22Rv1 (cell line): ENCODE results near the gene GAREM1.

Source experiments
- H3K27ac ChIP-seq: fragments of 450-650 bp; 2 replicates; pipeline ENCODE4 v1.5.1; 2017
- ZFX ChIP-seq: fragments of 450-650 bp; IDR thresholded peaks from 2 replicates; pipeline ENCODE4 v1.6.1; 2017; ENCODE audit warnings: antibody characterized with exemption, borderline replicate concordance
- TF ChIP-seq, protein P1 (sequence below): fragments of 450-650 bp; IDR thresholded peaks from 2 replicates; pipeline ENCODE4 v1.5.1; 2017; ENCODE audit warnings: mild to moderate bottlenecking

GAREM1 gene

DNA sequence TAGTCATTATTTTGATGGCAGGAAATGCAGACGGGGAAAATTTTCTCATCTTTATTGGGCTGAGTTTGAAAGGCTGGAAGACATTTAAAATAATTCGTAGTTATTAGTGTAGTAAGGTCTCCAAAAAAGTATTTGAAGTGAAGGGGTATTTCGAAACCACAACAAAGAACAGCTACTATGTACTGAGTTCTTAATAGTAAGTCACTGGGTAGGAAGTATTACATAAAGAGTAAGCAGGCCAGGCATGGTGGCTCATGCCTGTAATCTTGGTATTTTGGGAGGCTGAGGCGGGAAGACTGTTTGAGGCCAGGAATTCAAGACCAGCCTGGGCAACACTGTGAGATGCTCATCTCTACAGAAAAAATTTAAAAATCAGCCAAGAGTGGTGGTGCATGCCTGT, 167.3 kb downstream of the GAREM1 start:
- no peak for TF ChIP-seq ZFX
- TF ChIP-seq, protein P1, sequence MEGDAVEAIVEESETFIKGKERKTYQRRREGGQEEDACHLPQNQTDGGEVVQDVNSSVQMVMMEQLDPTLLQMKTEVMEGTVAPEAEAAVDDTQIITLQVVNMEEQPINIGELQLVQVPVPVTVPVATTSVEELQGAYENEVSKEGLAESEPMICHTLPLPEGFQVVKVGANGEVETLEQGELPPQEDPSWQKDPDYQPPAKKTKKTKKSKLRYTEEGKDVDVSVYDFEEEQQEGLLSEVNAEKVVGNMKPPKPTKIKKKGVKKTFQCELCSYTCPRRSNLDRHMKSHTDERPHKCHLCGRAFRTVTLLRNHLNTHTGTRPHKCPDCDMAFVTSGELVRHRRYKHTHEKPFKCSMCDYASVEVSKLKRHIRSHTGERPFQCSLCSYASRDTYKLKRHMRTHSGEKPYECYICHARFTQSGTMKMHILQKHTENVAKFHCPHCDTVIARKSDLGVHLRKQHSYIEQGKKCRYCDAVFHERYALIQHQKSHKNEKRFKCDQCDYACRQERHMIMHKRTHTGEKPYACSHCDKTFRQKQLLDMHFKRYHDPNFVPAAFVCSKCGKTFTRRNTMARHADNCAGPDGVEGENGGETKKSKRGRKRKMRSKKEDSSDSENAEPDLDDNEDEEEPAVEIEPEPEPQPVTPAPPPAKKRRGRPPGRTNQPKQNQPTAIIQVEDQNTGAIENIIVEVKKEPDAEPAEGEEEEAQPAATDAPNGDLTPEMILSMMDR: no peak
- no peak overlapping the region for H3K27ac ChIP-seq

DNA sequence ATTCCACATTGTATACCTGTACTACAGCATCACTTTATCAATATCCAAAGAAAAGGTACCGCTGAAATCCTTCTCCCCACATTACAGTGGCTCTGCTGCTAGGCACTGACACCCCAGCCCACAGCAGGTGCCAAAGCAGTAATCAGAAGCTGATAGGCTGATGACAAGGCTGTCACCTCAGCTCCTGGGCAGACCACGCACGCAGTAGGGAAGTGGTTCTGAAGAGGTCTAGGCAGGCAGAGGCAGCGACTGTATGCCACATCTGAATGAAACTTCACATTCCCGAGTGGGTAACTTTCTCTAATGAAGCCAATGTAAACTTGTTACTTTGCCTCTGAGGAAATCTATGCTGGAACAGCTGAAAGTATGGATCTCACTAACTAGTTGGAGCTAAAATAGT, 167.9 kb downstream of the GAREM1 start:
- no peak overlapping the region for H3K27ac ChIP-seq
- no peak for TF ChIP-seq ZFX
- TF ChIP-seq, protein P1: no peak

DNA sequence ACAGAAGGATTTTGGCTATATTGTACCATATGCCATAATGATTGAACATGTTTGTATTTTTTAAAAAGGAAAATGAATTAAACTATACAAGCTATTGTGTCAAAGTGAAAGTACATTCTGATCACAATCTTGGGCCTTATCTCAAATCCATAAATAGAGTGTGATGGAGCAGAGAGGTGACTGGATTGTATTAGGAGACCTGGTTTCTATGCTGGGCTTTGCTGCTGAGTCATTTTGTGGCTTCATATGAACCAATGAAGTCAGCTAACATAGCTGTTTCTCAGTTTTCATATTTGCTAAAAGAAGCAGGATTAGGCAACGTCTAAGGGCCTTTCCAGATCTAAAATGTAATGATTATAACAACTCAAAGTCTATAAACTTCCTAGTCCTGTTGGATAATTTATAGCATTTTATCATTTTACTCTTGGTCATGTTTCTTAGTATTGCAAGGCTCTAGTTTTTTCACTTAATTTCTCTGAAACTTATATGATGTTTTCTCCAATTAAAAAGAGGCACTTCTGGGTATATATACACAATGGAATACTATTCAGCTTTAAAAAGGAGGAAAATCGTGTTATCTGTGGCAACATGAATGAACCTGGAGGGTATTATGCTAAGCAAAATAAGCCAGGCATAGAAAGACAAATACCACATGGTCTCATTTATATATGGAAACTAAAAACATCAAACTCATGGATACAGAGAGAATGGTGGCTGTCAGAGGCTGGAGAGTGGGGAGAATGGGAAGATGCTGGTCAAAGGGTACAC, 168.5 kb downstream of the GAREM1 start:
- H3K27ac ChIP-seq: no peak overlapping the region
- TF ChIP-seq, protein P1: no peak
- no peak for TF ChIP-seq ZFX

DNA sequence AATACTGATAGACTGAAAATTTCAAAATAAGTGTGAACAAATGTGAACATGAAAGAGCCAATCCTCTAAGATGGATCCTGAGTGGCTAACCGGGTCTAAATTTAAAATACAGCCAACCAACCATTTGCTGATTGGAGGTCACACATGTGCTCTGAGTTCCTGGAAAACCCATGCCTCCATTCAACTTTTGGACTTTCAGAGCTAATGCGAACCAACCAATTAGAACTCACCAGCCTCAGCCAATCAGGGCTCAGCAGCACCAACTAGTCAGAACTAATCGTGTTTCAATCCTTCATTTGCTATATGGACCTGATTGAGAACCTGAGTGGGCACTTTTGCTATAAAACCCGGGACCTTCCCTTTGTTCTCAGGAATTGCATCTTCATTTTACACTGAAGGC, 169.3 kb downstream of the GAREM1 start:
- no peak overlapping the region for H3K27ac ChIP-seq
- TF ChIP-seq ZFX: no peak
- TF ChIP-seq, protein P1: no peak

DNA sequence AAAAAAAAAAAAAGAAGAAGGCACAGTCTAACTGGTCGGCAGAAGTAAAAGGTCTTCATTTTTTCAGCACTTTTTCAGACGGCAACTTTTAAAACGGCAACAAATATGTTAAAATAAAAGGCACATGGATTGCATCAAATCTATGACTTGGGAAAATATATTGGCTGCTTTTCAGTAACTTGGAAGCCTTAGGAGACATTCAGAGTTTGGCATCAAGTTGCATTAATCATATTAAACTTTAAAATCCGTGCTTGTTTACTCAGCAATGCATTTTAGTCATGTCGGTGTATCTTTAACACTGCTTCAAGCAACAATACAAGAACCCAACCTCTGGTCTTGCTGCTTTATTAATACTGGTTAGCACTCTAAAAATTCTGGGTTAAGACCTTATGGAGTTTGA, 169.8 kb downstream of the GAREM1 start:
- no peak for TF ChIP-seq ZFX
- TF ChIP-seq, protein P1: no peak
- no peak overlapping the region for H3K27ac ChIP-seq

DNA sequence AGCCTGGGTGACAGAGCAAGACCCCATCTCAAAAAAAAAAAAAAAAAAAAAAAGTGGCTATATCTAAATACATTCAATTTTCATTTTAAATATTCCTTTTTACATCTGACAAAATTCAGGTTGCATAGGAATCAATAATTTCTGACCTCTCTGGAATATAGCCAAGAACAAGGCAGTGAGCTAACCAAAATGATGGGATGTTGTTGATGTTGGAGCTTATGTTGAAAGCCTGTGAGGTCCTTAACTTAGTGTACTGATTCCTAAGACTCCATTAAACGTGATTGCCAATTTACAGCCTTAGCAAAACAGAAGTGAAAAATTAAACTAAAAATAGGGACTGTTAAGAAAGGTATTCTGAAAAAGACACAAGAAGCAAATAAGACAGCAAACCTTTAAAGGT, 171.2 kb downstream of the GAREM1 start:
- TF ChIP-seq ZFX: no peak
- TF ChIP-seq, protein P1: no peak
- H3K27ac ChIP-seq: no peak overlapping the region

DNA sequence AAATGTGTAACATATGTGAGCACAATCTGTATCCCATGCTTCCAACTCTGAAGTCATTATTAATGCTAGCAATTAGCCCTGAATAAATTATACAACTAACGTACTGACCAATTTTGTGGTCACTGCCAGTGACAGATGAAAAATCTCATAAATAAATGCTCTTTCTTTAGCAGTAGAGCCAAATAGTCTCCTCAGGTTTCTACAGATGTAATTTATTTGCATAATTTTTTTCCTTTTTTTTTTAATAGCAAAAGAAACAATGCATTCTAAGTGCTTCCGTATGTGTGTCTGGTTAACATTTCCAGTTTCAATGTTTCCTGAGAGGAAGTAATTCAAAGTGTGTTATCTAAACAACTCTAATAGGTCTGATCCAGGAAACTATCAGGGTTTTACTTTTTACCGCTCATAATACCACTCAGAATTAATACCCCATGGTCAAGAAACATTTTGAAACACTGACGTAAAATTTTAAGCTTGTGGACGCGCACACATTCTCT, 172.5 kb downstream of the GAREM1 start:
- no peak for TF ChIP-seq ZFX
- TF ChIP-seq, protein P1: no peak
- no peak overlapping the region for H3K27ac ChIP-seq
